ENCODE measurements around the gene NCAPD3. TPM values are rescaled to one million over a fixed set of nuclear protein-coding genes. Genes with fewer than 3 reads are reported as not detected.

Gene NCAPD3
- total RNA-seq, 2 donors from 2014 or later, result 55.6 to 121 TPM

- peaks cover 0 to 3% of the 10 kb centered on the region in 2 donors for H3K4me1 Mint-ChIP-seq (ENCODE audit: low read depth in 2 of 2)
- H3K27me3 Mint-ChIP-seq, result no peaks in the 10 kb centered on the region
- ATAC-seq (no peak), DNase-seq (ENCODE audit: low spot score) (no peak)
- H3K9me3 Mint-ChIP-seq, result no peaks in the 10 kb centered on the region
- H3K36me3 Mint-ChIP-seq, result peaks cover 22% of the 10 kb centered on the region
- no peak overlapping the region for H3K4me3 Mint-ChIP-seq
- no peak overlapping the region for H3K27ac Mint-ChIP-seq
These were observed 67.6 kb downstream of the NCAPD3 start for GRCh38 chr11:134155946-134156865.

- Mint-ChIP-seq H3K27me3 (no peaks in the 10 kb centered on the region), H3K27ac (no peak overlapping the region), H3K9me3 (no peaks in the 10 kb centered on the region), H3K4me1 (ENCODE audit: low read depth in 2 of 2) (peaks cover 0 to 3% of the 10 kb centered on the region in 2 donors), H3K4me3 (no peak overlapping the region), H3K36me3 (peaks cover 22% of the 10 kb centered on the region)
- DNase-seq (ENCODE audit: low spot score) (no peak), ATAC-seq (no peak)
These were observed 68.3 kb downstream of the NCAPD3 start for GRCh38 chr11:134155456-134155855.

- no peak for DNase-seq (ENCODE audit: low spot score)
- H3K4me3 Mint-ChIP-seq, result no peak overlapping the region
- peaks cover 15% of the 10 kb centered on the region for H3K36me3 Mint-ChIP-seq
- ATAC-seq, result no peak
- H3K9me3 Mint-ChIP-seq, result no peaks in the 10 kb centered on the region
- no peak overlapping the region for H3K27ac Mint-ChIP-seq
- H3K4me1 Mint-ChIP-seq (ENCODE audit: low read depth in 2 of 2), result peaks cover 0 to 3% of the 10 kb centered on the region in 2 donors
- H3K27me3 Mint-ChIP-seq, result no peaks in the 10 kb centered on the region
These were observed 69.3 kb downstream of the NCAPD3 start for GRCh38 chr11:134154441-134154840.

GRCh38 chr11:134153147-134153905 is 70.4 kb downstream of the NCAPD3 start:
- Mint-ChIP-seq H3K4me1 (ENCODE audit: low read depth in 2 of 2) (peaks cover 0 to 3% of the 10 kb centered on the region in 2 donors), H3K36me3 (peaks cover 9% of the 10 kb centered on the region), H3K27me3 (no peaks in the 10 kb centered on the region), H3K9me3 (no peaks in the 10 kb centered on the region), H3K27ac (peak overlapping the region in 1 of 2 donors; percentile 32), H3K4me3 (no peak overlapping the region)
- ATAC-seq (peak in 1 of 2 donors; percentile 13), DNase-seq (ENCODE audit: low spot score) (no peak)

- Mint-ChIP-seq H3K27ac (no peak overlapping the region), H3K36me3 (peaks cover 9% of the 10 kb centered on the region), H3K27me3 (no peaks in the 10 kb centered on the region), H3K9me3 (no peaks in the 10 kb centered on the region), H3K4me1 (ENCODE audit: low read depth in 2 of 2) (peaks cover 0 to 3% of the 10 kb centered on the region in 2 donors), H3K4me3 (no peak overlapping the region)
- no peak for DNase-seq (ENCODE audit: low spot score)
- ATAC-seq, result no peak
These were observed 71.1 kb downstream of the NCAPD3 start for GRCh38 chr11:134152696-134153095.

GRCh38 chr11:134151083-134151747 is 72.6 kb downstream of the NCAPD3 start:
- DNase-seq (ENCODE audit: low spot score), result no peak
- Mint-ChIP-seq H3K36me3 (no peaks in the 10 kb centered on the region), H3K4me1 (ENCODE audit: low read depth in 2 of 2) (peaks cover 0 to 3% of the 10 kb centered on the region in 2 donors), H3K27me3 (no peaks in the 10 kb centered on the region), H3K27ac (no peak overlapping the region), H3K4me3 (no peak overlapping the region), H3K9me3 (no peaks in the 10 kb centered on the region)
- no peak for ATAC-seq

GRCh38 chr11:134150195-134150903 is 73.4 kb downstream of the NCAPD3 start:
- Mint-ChIP-seq H3K4me1 (ENCODE audit: low read depth in 2 of 2) (peaks cover 0 to 3% of the 10 kb centered on the region in 2 donors), H3K27ac (no peak overlapping the region), H3K27me3 (no peaks in the 10 kb centered on the region), H3K4me3 (no peak overlapping the region), H3K9me3 (no peaks in the 10 kb centered on the region), H3K36me3 (no peaks in the 10 kb centered on the region)
- DNase-seq (ENCODE audit: low spot score) (no peak), ATAC-seq (peak; percentile 7 to 40)

GRCh38 chr11:134149371-134149770 is 74.4 kb downstream of the NCAPD3 start:
- H3K4me1 Mint-ChIP-seq (ENCODE audit: low read depth in 2 of 2), result peaks cover under 1 to 9% of the 10 kb centered on the region in 2 donors
- H3K36me3 Mint-ChIP-seq, result no peaks in the 10 kb centered on the region
- no peaks in the 10 kb centered on the region for H3K27me3 Mint-ChIP-seq
- no peak for ATAC-seq
- no peak overlapping the region for H3K4me3 Mint-ChIP-seq
- no peaks in the 10 kb centered on the region for H3K9me3 Mint-ChIP-seq
- DNase-seq (ENCODE audit: low spot score), result no peak
- no peak overlapping the region for H3K27ac Mint-ChIP-seq

GRCh38 chr11:134146598-134146997 is 77.2 kb downstream of the NCAPD3 start:
- no peaks in the 10 kb centered on the region for H3K36me3 Mint-ChIP-seq
- ATAC-seq, result no peak
- no peak for DNase-seq (ENCODE audit: low spot score)
- peaks cover 0 to 6% of the 10 kb centered on the region in 2 donors for H3K27me3 Mint-ChIP-seq
- no peaks in the 10 kb centered on the region for H3K9me3 Mint-ChIP-seq
- H3K27ac Mint-ChIP-seq, result no peak overlapping the region
- H3K4me1 Mint-ChIP-seq (ENCODE audit: low read depth in 2 of 2), result peaks cover 7 to 8% of the 10 kb centered on the region in 2 donors
- H3K4me3 Mint-ChIP-seq, result no peak overlapping the region

- H3K4me3 Mint-ChIP-seq, result no peak overlapping the region
- no peaks in the 10 kb centered on the region for H3K36me3 Mint-ChIP-seq
- no peak overlapping the region for H3K27ac Mint-ChIP-seq
- peaks cover 5 to 6% of the 10 kb centered on the region in 2 donors for H3K27me3 Mint-ChIP-seq
- H3K9me3 Mint-ChIP-seq, result no peaks in the 10 kb centered on the region
- ATAC-seq (no peak), DNase-seq (ENCODE audit: low spot score) (no peak)
- peaks cover 7 to 8% of the 10 kb centered on the region in 2 donors for H3K4me1 Mint-ChIP-seq (ENCODE audit: low read depth in 2 of 2)
These were observed 78.1 kb downstream of the NCAPD3 start for GRCh38 chr11:134145715-134146114.

- no peaks in the 10 kb centered on the region for H3K36me3 Mint-ChIP-seq
- no peak overlapping the region for H3K4me3 Mint-ChIP-seq
- H3K27me3 Mint-ChIP-seq, result peaks cover 5 to 6% of the 10 kb centered on the region in 2 donors
- no peak for ATAC-seq
- no peak for DNase-seq (ENCODE audit: low spot score)
- H3K4me1 Mint-ChIP-seq (ENCODE audit: low read depth in 2 of 2), result peaks cover 7 to 8% of the 10 kb centered on the region in 2 donors
- no peaks in the 10 kb centered on the region for H3K9me3 Mint-ChIP-seq
- H3K27ac Mint-ChIP-seq, result peak overlapping the region in 1 of 2 donors; percentile 26
These were observed 79.0 kb downstream of the NCAPD3 start for GRCh38 chr11:134144744-134145143.

GRCh38 chr11:134143801-134144200 is 80.0 kb downstream of the NCAPD3 start:
- peaks cover 6 to 7% of the 10 kb centered on the region in 2 donors for H3K27me3 Mint-ChIP-seq
- no peak overlapping the region for H3K4me3 Mint-ChIP-seq
- no peaks in the 10 kb centered on the region for H3K9me3 Mint-ChIP-seq
- ATAC-seq (no peak), DNase-seq (ENCODE audit: low spot score) (no peak)
- no peaks in the 10 kb centered on the region for H3K36me3 Mint-ChIP-seq
- no peak overlapping the region for H3K27ac Mint-ChIP-seq
- H3K4me1 Mint-ChIP-seq (ENCODE audit: low read depth in 2 of 2), result peaks cover 7 to 8% of the 10 kb centered on the region in 2 donors

- Mint-ChIP-seq H3K4me1 (ENCODE audit: low read depth in 2 of 2) (peaks cover 7 to 8% of the 10 kb centered on the region in 2 donors), H3K27ac (no peak overlapping the region), H3K27me3 (peaks cover 6 to 7% of the 10 kb centered on the region in 2 donors), H3K4me3 (no peak overlapping the region), H3K9me3 (no peaks in the 10 kb centered on the region), H3K36me3 (no peaks in the 10 kb centered on the region)
- no peak for DNase-seq (ENCODE audit: low spot score)
- ATAC-seq, result no peak
These were observed 81.2 kb downstream of the NCAPD3 start for GRCh38 chr11:134142536-134142935.

Data from natural killer cell treated with Interleukin-12 subunit alpha and Interleukin-12 subunit beta and Interleukin-15 and Interleukin-18, amount 100 ng/mL, for 72 hours (primary cell).